HTR-8/SVneo (cell line): ENCODE results near the gene TSC22D3.
"Not testable (repeated sequence)": the region's sequence is repeated elsewhere in the genome, so short reads cannot be mapped to it uniquely, and the experiment has no call there.

Experiments
- DNase-seq: peaks from one replicate; pipeline ENCODE4 v3.0.0; 2011; ENCODE audit warnings: low spot score, mixed read lengths; ENCODE audit not compliant: insufficient read length
- FAIRE-seq: peaks from 2 replicates; lab custom pipeline; 2011; peaks lifted over from hg19 to GRCh38; lab: Jason Lieb, UNC

Gene TSC22D3

GRCh38 chrX:107684956-107685385, 90.6 kb downstream of the TSC22D3 start:
- DNase-seq (no peak), FAIRE-seq (no peak)

GRCh38 chrX:107683931-107684330, 91.7 kb downstream of the TSC22D3 start:
- FAIRE-seq, result no peak

GRCh38 chrX:107683124-107683895, 92.3 kb downstream of the TSC22D3 start:
- FAIRE-seq (no peak), DNase-seq (no peak)

More at GRCh38 chrX:107683931-107684330, 91.7 kb downstream of the TSC22D3 start:
- no peak for DNase-seq

GRCh38 chrX:107682256-107682655, 93.3 kb downstream of the TSC22D3 start:
- DNase-seq, result no peak
- FAIRE-seq, result no peak

- no peak for DNase-seq
- FAIRE-seq, result no peak
Measured at GRCh38 chrX:107678957-107679740, 96.4 kb downstream of the TSC22D3 start.

GRCh38 chrX:107677909-107678308, 97.7 kb downstream of the TSC22D3 start:
- FAIRE-seq (no peak), DNase-seq (no peak)

- no peak for DNase-seq
- FAIRE-seq, result no peak
Measured at GRCh38 chrX:107677501-107677901, 98.1 kb downstream of the TSC22D3 start.

- FAIRE-seq (no peak), DNase-seq (no peak)
Measured at GRCh38 chrX:107676559-107677378, 98.8 kb downstream of the TSC22D3 start.

GRCh38 chrX:107675823-107676555, 99.6 kb downstream of the TSC22D3 start:
- DNase-seq (no peak), FAIRE-seq (no peak)

- FAIRE-seq (no peak), DNase-seq (no peak)
Measured at GRCh38 chrX:107675365-107675654, 100.3 kb downstream of the TSC22D3 start.

GRCh38 chrX:107674480-107675364, 100.9 kb downstream of the TSC22D3 start:
- DNase-seq (no peak), FAIRE-seq (no peak)

- DNase-seq (no peak), FAIRE-seq (no peak)
Measured at GRCh38 chrX:107673933-107674479, 101.6 kb downstream of the TSC22D3 start.

- FAIRE-seq (no peak), DNase-seq (no peak)
Measured at GRCh38 chrX:107673431-107673830, 102.2 kb downstream of the TSC22D3 start.

- FAIRE-seq (no peak), DNase-seq (no peak)
Measured at GRCh38 chrX:107672955-107673378, 102.6 kb downstream of the TSC22D3 start.

GRCh38 chrX:107671256-107671655, 104.3 kb downstream of the TSC22D3 start:
- FAIRE-seq, DNase-seq: not testable (repeated sequence)

GRCh38 chrX:107669885-107670628, 105.5 kb downstream of the TSC22D3 start:
- no peak for FAIRE-seq
- no peak for DNase-seq

- DNase-seq (no peak), FAIRE-seq (no peak)
Measured at GRCh38 chrX:107669261-107669660, 106.3 kb downstream of the TSC22D3 start.

- DNase-seq, FAIRE-seq: not testable (repeated sequence)
Measured at GRCh38 chrX:107668710-107669109, 106.9 kb downstream of the TSC22D3 start.
